GM18519 (cell line): ENCODE data around the gene MTHFD2.

Source experiments
- ATAC-seq: cut with Tn5 transposase; IDR thresholded peaks from one replicate; pipeline ENCODE4 v1.9.1; 2021; ENCODE audit warnings: mild to moderate bottlenecking, moderate library complexity; ENCODE audit not compliant: unreplicated experiment, low FRiP score

Gene MTHFD2

DNA sequence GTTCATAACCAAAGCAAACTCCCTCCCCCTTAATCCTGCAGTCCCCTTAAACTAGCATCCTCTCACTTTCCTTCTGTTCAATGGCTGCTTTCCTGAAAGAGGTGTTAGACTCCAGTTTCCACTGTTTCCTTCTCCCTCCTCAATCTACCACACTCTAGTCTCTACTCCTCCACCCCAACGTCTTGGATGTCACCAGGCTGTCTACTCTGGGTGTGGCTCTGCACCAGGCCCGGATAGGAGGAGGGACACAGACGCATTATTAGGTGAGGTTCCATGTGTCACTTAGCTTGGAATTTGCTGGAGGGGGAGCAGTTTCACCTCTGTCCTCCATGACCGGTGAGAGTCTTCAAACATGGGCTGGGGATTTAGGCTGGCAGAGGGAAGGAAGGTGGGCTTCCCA lies 61.3 kb downstream of the MTHFD2 start:
- no peak for ATAC-seq

DNA sequence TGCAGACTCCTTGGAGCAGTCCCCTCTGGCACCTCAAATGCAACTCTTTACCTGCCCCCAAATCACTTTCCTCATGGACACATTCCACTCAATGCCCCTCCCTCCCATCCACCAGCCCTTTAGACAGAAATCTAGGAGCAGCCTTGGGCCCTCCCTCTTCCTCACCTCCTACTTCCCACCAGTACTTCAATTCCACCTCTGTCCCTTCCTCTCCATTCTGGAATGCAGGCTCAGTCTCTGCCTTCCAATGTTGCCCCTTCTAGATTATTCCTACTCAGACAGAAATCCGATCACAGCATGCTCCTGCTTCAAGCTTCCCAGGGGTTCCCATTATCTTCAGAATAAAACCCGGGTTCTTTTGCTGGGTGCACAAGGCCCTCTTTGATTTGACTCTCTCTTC lies 62.1 kb downstream of the MTHFD2 start:
- no peak for ATAC-seq

DNA sequence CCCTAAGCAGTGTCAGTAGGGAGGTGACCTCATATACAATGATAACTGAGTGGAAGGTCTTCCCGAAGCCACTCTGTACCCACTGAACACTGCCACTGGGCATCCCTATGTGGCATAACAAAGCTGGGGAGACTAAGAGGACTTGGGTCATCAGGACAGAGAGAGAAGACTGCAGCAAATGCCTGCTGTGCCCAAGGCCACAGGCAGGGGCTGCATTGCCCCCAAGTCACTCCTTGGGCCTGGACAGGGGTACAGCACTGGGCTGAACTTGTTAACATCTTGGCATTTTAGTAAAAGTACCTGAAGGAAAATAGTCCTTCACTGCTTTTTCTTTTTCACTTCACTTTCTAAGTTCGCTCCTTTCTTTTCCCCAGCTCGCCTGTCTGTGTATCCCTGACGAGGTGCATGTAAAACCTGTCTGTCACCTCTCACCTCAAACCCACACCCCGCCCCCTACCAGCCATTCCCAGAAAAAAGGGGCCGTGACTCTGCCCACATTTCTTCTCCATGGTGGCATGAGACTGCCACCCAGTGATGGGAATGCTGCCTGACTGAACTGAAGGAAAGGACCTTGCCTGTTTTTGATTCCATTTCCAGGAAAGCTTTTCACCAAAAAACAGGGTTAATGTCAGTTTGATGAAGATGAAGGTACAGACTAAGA lies 62.9 kb downstream of the MTHFD2 start:
- no peak for ATAC-seq

DNA sequence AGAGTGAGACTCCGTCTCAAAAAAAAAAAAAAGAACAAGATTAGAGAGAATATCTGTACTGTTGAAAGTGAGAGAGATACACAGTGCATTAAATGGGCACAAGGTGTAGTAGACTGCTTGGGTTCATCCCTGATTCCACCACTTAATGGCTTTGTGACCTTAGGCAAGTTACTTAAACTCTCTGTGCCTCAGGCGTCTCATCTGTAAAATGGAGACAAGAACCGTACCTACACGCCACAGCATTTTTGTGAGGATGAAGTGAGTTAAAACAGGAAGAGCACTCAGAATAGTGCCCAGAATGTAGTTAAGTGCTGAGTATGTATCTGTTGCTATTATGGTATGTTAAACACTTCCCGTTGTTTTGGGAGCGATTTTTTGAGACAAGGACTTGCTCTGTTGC lies 64.3 kb downstream of the MTHFD2 start:
- no peak for ATAC-seq

DNA sequence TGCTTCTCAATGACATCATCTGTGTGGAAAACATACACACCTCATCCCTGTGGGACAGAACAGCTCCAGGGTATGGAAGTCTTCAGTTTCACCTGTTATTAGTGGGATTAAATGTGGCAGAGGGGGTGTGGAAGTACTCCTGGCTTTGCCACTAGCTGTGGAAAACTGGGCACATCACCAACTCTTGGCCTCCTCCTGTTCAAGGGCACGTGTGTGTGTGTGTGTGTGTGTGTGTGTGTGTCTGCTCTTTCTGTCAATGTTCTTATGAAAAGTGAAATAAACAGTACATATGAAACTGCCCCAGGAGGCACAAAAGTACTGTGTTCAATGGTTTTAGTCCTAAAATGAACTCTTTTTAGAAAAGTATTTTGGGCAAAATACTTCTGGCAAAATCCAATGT lies 65.9 kb downstream of the MTHFD2 start:
- ATAC-seq: no peak

DNA sequence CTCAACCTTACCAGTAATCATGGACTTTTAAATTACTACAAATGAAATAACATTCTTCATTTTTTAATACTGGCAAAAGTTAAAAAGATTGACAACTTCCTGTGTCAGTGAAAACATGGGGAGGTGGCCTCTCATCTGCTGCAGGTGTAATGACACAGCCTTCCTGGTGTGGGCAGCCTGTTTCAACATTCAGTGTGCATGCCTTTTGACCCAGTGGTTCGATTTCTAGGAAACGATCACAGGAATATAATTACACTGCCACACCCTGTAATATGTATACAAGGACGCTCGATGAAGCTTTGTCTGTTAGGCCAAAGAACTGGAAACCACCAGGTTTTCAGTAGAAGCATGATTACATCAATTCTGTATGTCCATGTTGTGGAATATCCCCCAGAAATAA lies 68.7 kb downstream of the MTHFD2 start:
- ATAC-seq: no peak
